Adipose tissue (tissue), 3 donors: ENCODE data around the gene RSPO3. TPM values are rescaled to one million over a fixed set of nuclear protein-coding genes. Genes with fewer than 3 reads are reported as not detected.
"Not testable (repeated sequence)": the region's sequence is repeated elsewhere in the genome, so short reads cannot be mapped to it uniquely, and the experiment has no call there.

Source experiments
- H3K27ac ChIP-seq: one replicate; pipeline ENCODE4 v1.5.1; 2013; ENCODE audit warnings: low read depth, low read length
- WGBS, 3 donors: extraction: QIAGEN DNeasy Blood & Tissue Kit; methylation state at CpG; one replicate each; pipeline ENCODE4 v1.1.7; 2013; 5-methylcytosine and 5-hydroxymethylcytosine counted together
- polyA plus RNA-seq, 3 donors: library from polyadenylated mRNA; stranded (reverse); fragments of 200-250 nt; gene quantifications; one replicate each; pipeline ENCODE4 v1.2.3, GENCODE V29; 2013
- donor health status: healthy with polysubstance abuse.
- donor health status: Bipolar disorder and iron deficiency.
- donor health status: healthy.

Gene RSPO3
- polyA plus RNA-seq, 3 donors = 1.3 to 68.6 (median 27.6) TPM

GRCh38 chr6:127216810-127217789 is 98.6 kb downstream of the RSPO3 start:
- WGBS, 3 donors = 62 to 78% (median 68%) methylated on average over 2 of the region's 2 CpGs
- no peak overlapping the region for H3K27ac ChIP-seq

DNA sequence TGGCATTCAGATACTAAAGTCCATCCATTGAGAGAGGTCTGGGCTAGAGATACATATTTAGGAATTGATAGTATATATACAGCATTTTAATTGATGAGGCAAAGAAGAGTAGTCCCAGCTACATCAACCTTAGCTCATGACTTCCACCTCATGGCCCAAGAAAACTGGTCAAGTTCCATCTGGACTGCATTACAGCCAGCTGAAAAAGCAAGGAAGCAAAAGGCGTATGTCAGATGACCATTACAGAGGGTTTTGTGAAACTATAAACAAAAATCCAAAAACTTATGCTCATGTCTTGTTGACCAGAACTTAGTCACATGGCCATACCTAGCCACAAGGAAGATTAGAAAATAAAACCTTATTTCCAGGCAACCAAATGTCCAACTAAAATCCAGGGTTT is 101.4 kb downstream of the RSPO3 start:
- WGBS, 3 donors = 77 to 90% (median 81%) methylated on average over 1 of the region's 1 CpG
- no peak overlapping the region for H3K27ac ChIP-seq

- WGBS, 3 donors = 57 to 68% (median 64%) methylated on average over 4 of the region's 4 CpGs
Observed at GRCh38 chr6:127221201-127221600, 102.7 kb downstream of the RSPO3 start.

DNA sequence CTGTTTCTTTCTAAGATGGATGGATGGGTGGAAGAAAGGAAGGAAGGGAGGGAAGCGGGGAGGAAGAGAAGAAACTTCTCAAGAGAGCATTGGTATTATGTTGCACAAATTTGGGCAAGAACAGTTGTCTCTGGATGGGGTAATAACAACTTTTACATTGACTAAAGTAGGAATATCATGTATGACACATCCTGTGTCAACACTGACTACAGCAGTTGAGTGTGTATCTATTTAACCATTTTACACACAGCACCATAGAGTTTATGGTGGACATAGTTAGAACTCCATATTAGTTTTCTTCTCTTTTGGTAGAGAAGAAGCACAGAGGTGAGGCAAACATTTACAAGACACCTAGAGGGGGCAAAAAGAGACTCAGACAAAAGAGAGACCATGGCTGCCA is 103.9 kb downstream of the RSPO3 start:
- WGBS, 3 donors = 26 to 65% (median 30%) methylated on average over 1 of the region's 1 CpG
- no peak overlapping the region for H3K27ac ChIP-seq

More at GRCh38 chr6:127221201-127221600, 102.7 kb downstream of the RSPO3 start:
- no peak overlapping the region for H3K27ac ChIP-seq

- WGBS, 3 donors = 47 to 88% (median 81%) methylated on average over 1 of the region's 1 CpG
- no peak overlapping the region for H3K27ac ChIP-seq
Observed at GRCh38 chr6:127225497-127225896, 107.0 kb downstream of the RSPO3 start.

GRCh38 chr6:127233819-127234218 is 115.3 kb downstream of the RSPO3 start:
- not testable (repeated sequence) for H3K27ac ChIP-seq
- 72 to 92% (median 77%) methylated on average over 3 of the region's 3 CpGs for WGBS, 3 donors

GRCh38 chr6:127243501-127243900 is 125.0 kb downstream of the RSPO3 start:
- 67 to 77% (median 76%) methylated on average over 1 of the region's 1 CpG for WGBS, 3 donors

More at GRCh38 chr6:127243501-127243900, 125.0 kb downstream of the RSPO3 start:
- no peak overlapping the region for H3K27ac ChIP-seq

Other genes with a start within 250 kb of the RSPO3 start
- gene RNF146, start 148.2 kb downstream of the RSPO3 start, polyA plus RNA-seq = 10 to 100 TPM; 12.0 to 60.3 (median 34.3) TPM
- 100 to 1,000 TPM in 1 of 3 donors, 10 to 100 TPM in 2; 27.1 to 121 (median 77.8) TPM for gene ECHDC1, start 224.9 kb downstream of the RSPO3 start, polyA plus RNA-seq